ENCODE measurements around the gene IFIT1.
"Not testable (repeated sequence)": the region's sequence is repeated elsewhere in the genome, so short reads cannot be mapped to it uniquely, and the experiment has no call there.

Gene IFIT1

DNA sequence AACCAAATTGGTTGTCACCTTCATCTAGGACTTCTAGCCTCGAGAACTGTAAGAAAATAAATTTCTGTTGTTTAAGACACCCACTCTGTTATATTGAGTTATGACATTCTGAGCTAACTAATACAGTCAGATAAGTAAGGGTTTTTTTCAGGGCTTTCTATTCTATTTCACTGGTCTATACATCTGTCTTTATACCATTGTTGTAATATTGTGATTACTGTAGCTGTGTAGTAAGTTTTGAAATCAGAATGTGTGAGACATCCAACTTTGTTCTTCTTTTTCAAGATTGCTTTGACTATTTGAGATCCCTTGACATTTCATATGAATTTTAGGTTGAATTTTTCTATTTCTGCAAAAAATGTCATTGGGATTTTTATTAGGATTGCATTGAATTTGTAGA, 7.5 kb downstream of the IFIT1 start (continued):
- TF ChIP-seq, protein P1, sequence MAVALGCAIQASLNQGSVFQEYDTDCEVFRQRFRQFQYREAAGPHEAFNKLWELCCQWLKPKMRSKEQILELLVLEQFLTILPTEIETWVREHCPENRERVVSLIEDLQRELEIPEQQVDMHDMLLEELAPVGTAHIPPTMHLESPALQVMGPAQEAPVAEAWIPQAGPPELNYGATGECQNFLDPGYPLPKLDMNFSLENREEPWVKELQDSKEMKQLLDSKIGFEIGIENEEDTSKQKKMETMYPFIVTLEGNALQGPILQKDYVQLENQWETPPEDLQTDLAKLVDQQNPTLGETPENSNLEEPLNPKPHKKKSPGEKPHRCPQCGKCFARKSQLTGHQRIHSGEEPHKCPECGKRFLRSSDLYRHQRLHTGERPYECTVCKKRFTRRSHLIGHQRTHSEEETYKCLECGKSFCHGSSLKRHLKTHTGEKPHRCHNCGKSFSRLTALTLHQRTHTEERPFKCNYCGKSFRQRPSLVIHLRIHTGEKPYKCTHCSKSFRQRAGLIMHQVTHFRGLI (tag by site-specific recombination; IDR thresholded peaks at IDR 0.05): no peak
- no peak for TF ChIP-seq PRDM1 (tag by site-specific recombination; IDR thresholded peaks at IDR 0.05)

DNA sequence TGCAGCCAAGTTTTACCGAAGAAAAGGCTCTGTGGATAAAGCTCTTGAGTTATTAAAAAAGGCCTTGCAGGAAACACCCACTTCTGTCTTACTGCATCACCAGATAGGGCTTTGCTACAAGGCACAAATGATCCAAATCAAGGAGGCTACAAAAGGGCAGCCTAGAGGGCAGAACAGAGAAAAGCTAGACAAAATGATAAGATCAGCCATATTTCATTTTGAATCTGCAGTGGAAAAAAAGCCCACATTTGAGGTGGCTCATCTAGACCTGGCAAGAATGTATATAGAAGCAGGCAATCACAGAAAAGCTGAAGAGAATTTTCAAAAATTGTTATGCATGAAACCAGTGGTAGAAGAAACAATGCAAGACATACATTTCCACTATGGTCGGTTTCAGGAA, 10.6 kb downstream of the IFIT1 start:
- TF ChIP-seq HOXA7 (CRISPR knock-in tag; IDR thresholded peaks at IDR 0.05; ENCODE audit: borderline replicate concordance) (no peak), ZFP3 (tag by site-specific recombination; IDR thresholded peaks at IDR 0.05; ENCODE audit: low read depth) (no peak)
- Histone ChIP-seq H3K36me3 (ENCODE audit: control insufficient read depth in 2 of 2, insufficient read depth in 1 of 2, low read length in 2 of 2) (peaks cover 0 to 10% of the 10 kb centered on the region in 2 experiments; a peak in 1 of 3 replicates), H3K4me1 (ENCODE audit: control insufficient read depth, insufficient read depth, low read length) (no peaks in the 10 kb centered on the region), H3K9me3 (ENCODE audit: control insufficient read depth, insufficient read depth, low read depth, low read length) (no peaks in the 10 kb centered on the region), H3K4me3 (ENCODE audit: low read depth, low read length) (no peak overlapping the region), H3K27ac (ENCODE audit: extremely low read depth, low read depth, low read length) (no peak overlapping the region)
- POLR2A ChIA-PET: no interaction called here
- CTCF ChIA-PET: interaction anchor here (0.7 kb wide), 1 partner anchor 162 kb away, joined by 3 read pairs; no protein-coding TSS in a partner anchor

DNA sequence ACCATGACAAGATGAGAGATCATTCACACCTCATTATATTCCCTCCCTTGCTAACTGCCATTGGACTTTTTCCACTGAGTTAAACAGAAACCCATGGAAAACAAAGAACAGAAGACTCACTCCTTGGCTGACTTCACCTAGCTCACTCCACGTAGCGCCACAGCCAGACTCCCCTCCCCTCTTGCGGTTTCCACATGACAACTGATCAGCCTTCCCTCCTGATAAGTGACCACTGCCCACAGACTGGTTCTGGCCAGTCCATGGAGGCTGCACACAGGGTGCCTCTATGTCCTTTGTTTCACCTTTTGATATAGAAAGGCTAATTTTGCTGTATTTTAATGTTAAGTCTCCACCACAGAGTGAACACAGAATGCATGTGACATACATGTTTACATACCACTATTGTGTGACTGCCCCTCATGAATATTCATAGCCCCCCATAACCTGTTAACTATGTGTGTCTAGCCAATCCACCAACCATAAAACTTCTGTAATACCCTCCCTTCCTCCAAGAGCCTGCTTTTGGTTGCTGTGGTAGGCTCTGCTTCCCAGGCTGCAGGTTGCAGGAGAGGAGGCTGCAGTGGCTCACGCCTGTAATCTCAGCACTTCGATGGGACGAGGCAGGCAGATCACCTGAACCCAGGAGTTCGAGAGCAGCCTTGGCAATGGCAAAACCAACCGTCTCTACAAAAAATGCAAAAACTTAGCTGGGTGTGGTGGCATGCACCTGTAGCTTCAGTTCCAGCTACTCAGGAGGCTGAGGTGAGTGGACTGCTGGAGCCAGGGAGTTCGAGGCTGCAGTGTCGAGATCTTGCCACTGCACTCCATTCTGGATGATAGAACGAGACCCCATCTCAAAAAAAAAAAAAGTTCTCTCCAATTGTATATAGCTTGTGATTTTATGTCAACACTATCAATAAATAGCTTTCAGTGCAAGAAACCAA, 12.0 kb downstream of the IFIT1 start:
- CTCF ChIA-PET: interaction anchor here (0.6 to 0.7 kb wide), 3 partner anchors 8 to 1297 kb away, joined by 3 to 5 read pairs (median 3); no protein-coding TSS in a partner anchor
- Histone ChIP-seq H3K4me1 (ENCODE audit: control insufficient read depth, insufficient read depth, low read length) (no peaks in the 10 kb centered on the region), H3K9me3 (ENCODE audit: control insufficient read depth, insufficient read depth, low read depth, low read length) (no peaks in the 10 kb centered on the region), H3K27ac (ENCODE audit: extremely low read depth, low read depth, low read length) (no peak overlapping the region), H3K4me3 (ENCODE audit: low read depth, low read length) (no peak overlapping the region), H3K36me3 (ENCODE audit: control insufficient read depth in 2 of 2, insufficient read depth in 1 of 2, low read length in 2 of 2) (peaks cover 0 to 10% of the 10 kb centered on the region in 2 experiments; a peak in 1 of 3 replicates)
- TF ChIP-seq SCRT2 (tag by site-specific recombination; IDR thresholded peaks at IDR 0.05) (peak; percentile 71), BCL11B (tag by site-specific recombination; IDR thresholded peaks at IDR 0.05; ENCODE audit: low read depth) (no peak)
- POLR2A ChIA-PET: no interaction called here

DNA sequence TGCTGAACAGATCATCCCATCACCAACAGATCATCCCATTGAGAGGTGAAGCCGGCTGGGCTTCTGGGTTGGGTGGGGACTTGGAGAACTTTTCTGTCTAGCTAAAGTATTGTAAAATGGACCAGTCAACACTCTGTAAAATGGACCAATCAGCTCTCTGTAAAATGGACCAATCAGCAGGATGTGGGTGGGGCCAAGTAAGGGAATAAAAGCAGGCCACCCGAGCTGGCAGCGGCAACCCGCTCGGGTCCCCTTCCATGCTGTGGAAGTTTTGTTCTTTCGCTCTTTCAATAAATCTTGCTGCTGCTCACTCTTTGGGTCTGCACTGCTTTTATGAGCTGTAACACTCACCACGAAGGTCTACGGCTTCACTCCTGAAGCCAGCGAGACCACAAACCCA, 13.8 kb downstream of the IFIT1 start:
- peaks cover 0 to 10% of the 10 kb centered on the region in 2 experiments; a peak in 1 of 3 replicates for H3K36me3 ChIP-seq (ENCODE audit: control insufficient read depth in 2 of 2, insufficient read depth in 1 of 2, low read length in 2 of 2)
- H3K4me1 ChIP-seq (ENCODE audit: control insufficient read depth, insufficient read depth, low read length); H3K27ac ChIP-seq (ENCODE audit: extremely low read depth, low read depth, low read length); CTCF ChIA-PET; H3K4me3 ChIP-seq (ENCODE audit: low read depth, low read length); POLR2A ChIA-PET; H3K9me3 ChIP-seq (ENCODE audit: control insufficient read depth, insufficient read depth, low read depth, low read length): not testable (repeated sequence)

DNA sequence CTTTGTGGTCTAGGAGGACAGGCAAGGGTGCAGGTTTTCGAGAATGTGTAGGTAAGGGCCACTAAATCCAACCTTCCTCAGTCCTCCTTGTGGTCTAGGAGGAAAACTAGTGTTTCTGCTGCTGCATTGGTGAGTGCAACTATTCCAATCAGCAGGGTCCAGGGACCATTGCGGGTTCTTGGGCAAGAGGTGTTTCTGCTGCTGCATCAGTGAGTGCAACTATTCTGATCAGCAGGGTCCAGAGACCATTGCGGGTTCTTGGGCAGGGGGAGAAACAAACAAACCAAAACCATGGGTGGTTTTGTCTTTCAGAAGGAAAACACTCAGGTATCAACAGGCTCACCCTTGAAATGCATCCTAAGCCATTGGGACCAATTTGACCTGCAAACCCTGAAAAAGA, 15.4 kb downstream of the IFIT1 start:
- CTCF ChIA-PET; H3K4me1 ChIP-seq (ENCODE audit: control insufficient read depth, insufficient read depth, low read length); H3K9me3 ChIP-seq (ENCODE audit: control insufficient read depth, insufficient read depth, low read depth, low read length); H3K4me3 ChIP-seq (ENCODE audit: low read depth, low read length); H3K27ac ChIP-seq (ENCODE audit: extremely low read depth, low read depth, low read length); POLR2A ChIA-PET; H3K36me3 ChIP-seq (ENCODE audit: control insufficient read depth in 2 of 2, insufficient read depth in 1 of 2, low read length in 2 of 2): not testable (repeated sequence)

DNA sequence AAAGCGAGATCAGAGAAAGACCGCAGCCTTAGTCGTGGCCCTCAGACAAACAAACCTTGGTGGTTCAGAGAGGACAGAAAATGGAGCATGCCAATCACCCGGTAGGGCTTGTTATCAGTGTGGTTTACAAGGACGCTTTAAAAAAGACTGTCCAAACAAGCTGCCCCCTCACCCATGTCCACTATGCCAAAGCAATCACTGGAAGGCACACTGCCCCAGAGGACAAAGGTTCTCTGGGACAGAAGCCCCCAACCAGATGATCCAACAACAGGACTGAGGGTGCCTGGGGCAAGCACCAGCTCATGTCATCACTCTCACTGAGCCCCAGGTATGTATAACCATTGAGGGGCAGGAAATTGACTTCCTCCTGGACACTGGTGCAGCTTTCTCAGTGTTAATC, 16.9 kb downstream of the IFIT1 start:
- CTCF ChIA-PET; H3K36me3 ChIP-seq (ENCODE audit: control insufficient read depth in 2 of 2, insufficient read depth in 1 of 2, low read length in 2 of 2); H3K9me3 ChIP-seq (ENCODE audit: control insufficient read depth, insufficient read depth, low read depth, low read length); H3K4me3 ChIP-seq (ENCODE audit: low read depth, low read length); H3K4me1 ChIP-seq (ENCODE audit: control insufficient read depth, insufficient read depth, low read length); POLR2A ChIA-PET; H3K27ac ChIP-seq (ENCODE audit: extremely low read depth, low read depth, low read length): not testable (repeated sequence)

DNA sequence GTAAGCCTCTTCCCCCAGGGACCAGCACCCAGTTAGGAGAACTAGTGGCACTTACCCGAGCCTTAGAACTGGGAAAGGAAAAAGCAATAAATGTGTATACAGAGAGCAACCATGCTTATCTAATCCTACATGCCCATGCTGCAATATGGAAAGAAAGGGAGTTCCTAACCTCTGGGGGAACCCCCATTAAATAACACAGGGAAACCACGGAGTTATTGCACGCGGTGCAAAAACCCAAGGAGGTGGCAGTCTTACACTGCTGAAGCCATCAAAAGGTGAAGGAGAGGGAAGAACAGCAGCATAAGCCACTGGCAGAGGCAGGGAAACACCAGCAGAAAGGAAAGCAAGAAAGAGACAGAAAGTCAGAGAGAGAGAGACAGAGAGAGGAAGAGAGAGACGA, 18.1 kb downstream of the IFIT1 start:
- H3K36me3 ChIP-seq (ENCODE audit: control insufficient read depth in 2 of 2, insufficient read depth in 1 of 2, low read length in 2 of 2); POLR2A ChIA-PET; CTCF ChIA-PET; H3K4me1 ChIP-seq (ENCODE audit: control insufficient read depth, insufficient read depth, low read length); H3K4me3 ChIP-seq (ENCODE audit: low read depth, low read length); H3K27ac ChIP-seq (ENCODE audit: extremely low read depth, low read depth, low read length); H3K9me3 ChIP-seq (ENCODE audit: control insufficient read depth, insufficient read depth, low read depth, low read length): not testable (repeated sequence)

DNA sequence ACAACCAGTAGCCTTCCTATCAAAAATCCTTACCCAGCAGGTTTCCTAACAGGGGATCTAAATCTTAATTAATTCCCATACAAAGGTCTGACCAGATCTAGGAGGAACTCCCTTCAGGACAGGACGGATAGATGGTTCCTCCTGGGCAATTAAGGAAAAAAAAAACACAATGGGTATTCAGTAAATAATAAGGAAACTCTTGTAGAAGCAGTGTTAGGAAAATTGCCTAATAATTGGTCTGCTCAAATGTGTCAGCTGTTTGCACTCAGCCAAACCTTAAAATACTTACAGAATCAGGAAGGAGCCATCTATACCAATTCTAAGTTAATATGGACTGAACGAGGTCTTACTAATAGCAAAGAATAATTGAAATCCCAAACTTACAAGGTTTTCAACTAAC, 18.7 kb downstream of the IFIT1 start:
- H3K27ac ChIP-seq (ENCODE audit: extremely low read depth, low read depth, low read length); H3K4me3 ChIP-seq (ENCODE audit: low read depth, low read length); H3K4me1 ChIP-seq (ENCODE audit: control insufficient read depth, insufficient read depth, low read length); CTCF ChIA-PET; H3K9me3 ChIP-seq (ENCODE audit: control insufficient read depth, insufficient read depth, low read depth, low read length); POLR2A ChIA-PET; H3K36me3 ChIP-seq (ENCODE audit: control insufficient read depth in 2 of 2, insufficient read depth in 1 of 2, low read length in 2 of 2): not testable (repeated sequence)

Measured in HEK293 (cell line).